GM12872 (cell line): ENCODE measurements around the gene MXD1.

ENCODE experiments used
- TF ChIP-seq, protein P1 (sequence below): IDR thresholded peaks from 3 replicates; pipeline ENCODE4 v1.5.1; 2011; ENCODE audit warnings: low read depth, mild to moderate bottlenecking, low read length, moderate library complexity; ENCODE audit not compliant: insufficient read depth

Gene MXD1

DNA sequence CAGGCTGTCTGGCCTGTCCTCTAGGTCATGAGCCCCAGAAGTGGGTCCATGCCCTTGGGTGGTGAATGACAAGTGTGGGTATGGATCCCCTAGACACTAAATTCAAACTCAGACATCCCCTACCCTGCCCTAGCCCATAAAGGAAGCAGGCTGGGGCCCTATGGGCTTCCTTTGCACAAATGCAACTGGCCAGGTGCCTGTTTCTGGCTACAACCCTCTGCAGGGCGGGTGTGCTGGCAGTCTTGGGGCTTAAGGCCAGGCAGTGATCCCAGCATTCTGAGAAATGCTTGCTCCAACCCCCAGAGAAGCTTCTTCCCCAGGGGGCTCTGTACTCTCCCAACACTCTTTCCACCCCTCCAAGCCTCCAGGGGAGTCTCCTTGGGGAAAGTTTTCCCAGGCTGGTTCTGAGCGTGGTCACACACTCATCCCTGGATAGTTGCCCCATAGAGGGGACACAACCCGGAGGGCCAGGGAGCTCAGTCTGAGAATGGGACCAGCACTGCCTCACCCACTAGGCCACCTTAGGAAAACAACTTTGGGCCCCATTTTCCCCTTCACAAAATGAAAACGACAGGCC, 63.1 kb downstream of the MXD1 start:
- TF ChIP-seq, protein P1, sequence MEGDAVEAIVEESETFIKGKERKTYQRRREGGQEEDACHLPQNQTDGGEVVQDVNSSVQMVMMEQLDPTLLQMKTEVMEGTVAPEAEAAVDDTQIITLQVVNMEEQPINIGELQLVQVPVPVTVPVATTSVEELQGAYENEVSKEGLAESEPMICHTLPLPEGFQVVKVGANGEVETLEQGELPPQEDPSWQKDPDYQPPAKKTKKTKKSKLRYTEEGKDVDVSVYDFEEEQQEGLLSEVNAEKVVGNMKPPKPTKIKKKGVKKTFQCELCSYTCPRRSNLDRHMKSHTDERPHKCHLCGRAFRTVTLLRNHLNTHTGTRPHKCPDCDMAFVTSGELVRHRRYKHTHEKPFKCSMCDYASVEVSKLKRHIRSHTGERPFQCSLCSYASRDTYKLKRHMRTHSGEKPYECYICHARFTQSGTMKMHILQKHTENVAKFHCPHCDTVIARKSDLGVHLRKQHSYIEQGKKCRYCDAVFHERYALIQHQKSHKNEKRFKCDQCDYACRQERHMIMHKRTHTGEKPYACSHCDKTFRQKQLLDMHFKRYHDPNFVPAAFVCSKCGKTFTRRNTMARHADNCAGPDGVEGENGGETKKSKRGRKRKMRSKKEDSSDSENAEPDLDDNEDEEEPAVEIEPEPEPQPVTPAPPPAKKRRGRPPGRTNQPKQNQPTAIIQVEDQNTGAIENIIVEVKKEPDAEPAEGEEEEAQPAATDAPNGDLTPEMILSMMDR, result no peak

DNA sequence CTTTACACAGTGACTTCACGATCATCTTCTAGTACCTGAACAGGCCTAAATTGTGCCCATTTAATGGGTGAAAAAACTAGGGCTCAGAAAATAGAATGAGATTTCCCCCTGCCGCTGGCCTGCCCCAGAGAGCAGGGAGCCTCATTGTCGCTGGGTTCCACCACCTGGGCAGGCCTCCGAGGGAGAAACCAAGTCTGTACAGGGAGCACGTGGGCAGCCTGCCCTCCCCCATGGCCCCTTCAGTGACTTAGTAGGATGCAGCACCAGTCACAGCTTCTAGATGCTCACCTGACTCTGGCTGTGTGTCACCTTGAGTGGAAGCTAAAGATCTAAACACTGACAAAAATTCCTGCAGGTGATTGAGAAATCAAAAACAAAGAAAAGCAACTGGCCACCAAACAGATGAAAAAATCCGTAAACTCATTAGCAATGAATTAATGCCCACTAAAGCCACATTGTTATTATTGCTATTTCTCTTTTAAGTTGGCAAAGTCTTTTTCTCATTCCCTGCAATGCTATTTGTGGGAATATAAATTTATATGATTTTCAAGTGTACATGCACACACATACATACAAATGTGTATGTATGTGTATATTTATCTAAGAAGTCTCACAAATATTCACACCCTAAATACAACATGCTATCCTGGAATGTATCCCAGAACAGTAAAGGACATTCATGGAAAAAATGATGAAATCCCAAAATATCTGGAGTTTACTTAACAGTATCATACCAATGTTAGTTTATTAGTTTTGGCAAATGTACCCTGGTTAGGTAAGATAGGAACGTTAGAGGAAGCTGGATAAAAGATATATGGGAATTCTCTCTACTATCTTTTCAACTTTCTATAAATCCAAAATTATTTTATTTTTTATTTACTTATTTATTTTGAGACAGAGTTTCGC, 65.2 kb downstream of the MXD1 start:
- TF ChIP-seq, protein P1, result no peak

DNA sequence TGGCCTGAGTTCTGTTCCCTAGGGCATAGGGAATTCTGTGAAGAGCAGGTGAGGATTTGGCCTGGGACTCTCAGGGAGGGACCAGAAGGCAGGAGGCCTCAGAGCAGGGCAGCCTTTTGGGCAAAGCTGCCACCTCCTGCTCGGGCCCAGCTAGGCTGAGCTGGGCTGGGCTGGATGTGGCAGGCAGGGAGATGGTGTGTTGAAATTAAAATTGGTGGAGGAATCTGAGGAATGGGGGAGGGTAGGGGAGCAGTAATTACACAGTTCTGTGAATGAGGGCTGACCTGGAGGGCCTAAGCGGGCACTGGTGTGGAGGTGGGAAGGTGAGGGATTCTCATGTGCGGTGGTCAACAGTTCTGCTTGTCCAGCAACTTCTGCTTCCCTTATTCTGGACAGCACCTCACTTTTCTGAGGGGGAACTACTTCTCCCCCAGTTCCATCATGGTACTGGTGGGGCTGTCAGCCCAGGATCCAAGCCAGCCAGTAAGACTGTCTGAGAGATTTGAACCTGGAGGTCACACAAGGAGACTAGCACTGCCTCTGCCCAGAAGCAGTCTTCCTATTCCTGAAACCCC, 68.6 kb downstream of the MXD1 start:
- TF ChIP-seq, protein P1, result no peak

DNA sequence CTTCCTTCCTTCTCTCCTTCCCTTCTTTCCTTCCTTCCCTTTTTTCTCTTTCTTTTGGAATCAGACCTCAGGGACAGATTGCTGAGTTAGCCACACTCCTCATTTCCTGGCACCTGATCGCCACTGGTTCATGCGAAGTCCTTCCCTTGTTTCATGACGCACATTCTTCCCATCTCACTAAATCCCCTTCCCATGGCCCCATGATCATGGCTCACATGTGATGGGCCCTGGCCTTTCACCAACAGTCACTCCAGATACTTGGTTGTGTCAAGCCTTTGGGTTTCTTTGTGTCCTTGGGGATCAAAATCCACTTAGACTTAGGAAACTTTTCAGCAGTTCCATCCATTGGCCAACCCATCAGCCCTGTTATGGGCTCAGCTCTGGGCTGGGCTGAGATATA, 70.3 kb downstream of the MXD1 start:
- TF ChIP-seq, protein P1, result no peak

DNA sequence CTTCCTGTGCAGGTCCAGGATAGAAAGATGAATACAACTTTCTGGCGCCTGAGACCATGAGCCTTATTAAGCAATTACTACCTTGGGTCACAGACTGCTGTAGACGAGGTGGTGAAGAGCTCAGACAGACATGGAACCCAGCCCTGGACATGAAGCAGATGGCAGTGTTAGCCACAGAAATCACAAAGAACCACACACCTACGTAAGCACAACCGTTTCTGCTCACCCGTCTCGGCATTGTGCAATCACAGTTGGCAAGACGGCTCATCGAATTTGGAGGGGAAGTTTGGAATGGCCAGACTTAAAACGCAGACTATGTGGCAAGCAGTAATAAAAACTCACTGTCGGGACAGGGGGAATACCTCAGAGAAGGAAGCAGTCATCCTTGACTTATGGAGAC, 70.8 kb downstream of the MXD1 start:
- TF ChIP-seq, protein P1, result no peak

DNA sequence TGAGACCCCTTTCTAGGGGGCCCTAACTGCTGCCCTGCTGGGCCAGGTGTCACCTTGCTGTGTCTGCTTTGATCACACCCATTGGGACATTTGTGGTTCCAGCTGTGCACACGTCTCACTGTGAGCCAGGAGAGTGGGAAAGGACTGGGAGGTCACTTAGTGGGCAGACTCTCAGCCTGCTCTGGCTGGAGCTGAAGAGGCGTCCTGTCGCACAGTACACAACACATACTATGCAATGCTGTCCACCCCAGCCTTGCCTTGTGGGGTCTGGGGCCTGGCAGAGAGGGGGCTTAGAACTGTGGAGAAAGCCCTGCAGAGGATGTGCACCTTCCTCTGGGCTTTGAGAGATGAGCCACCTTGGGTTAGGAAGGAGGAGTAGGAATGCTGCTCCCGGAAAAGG, 71.8 kb downstream of the MXD1 start:
- TF ChIP-seq, protein P1, result no peak

DNA sequence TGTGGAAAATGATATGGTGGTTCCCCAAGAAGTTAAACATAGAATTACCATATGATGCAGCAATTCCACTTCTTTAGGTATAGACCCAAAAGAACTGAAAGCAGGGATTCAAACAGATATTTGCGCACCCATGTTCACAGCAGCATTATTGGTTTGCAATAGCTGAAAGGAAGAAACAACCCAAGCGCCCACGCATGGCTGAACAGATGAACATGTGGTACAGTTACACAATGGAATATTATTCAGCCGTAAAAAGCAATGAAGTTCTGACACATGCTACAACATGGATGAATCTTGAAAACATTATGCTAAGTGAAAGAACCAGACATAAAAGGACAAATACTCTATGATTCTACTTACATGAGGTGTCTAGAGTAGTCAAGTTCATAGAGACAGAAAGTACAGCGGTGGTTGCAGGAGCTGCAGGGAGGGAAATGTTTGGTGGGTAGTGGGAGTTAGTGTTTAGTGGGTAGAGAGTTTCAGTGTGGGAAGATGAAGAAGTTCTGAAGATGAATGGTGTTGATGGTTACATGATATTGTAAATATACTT, 73.3 kb downstream of the MXD1 start:
- TF ChIP-seq, protein P1, result no peak
